GM12864 (cell line): ENCODE data around the gene RNF130.
"Not testable (repeated sequence)": the region's sequence is repeated elsewhere in the genome, so short reads cannot be mapped to it uniquely, and the experiment has no call there.

Experiments used
- DNase-seq: peaks from one replicate; pipeline ENCODE4 v3.0.0-alpha.2; 2011; ENCODE audit warnings: low read depth
- H3K4me3 ChIP-seq: 2 replicates; pipeline ENCODE4 v1.5.1; 2011; ENCODE audit warnings: mild to moderate bottlenecking, low read depth, low read length, control low read depth
- CTCF ChIP-seq: IDR thresholded peaks from 2 replicates; pipeline ENCODE4 v1.5.1; 2011; ENCODE audit warnings: low read depth, mild to moderate bottlenecking, moderate library complexity, low read length, control low read depth, inconsistent platforms; ENCODE audit errors: missing control alignments

RNF130 gene

DNA sequence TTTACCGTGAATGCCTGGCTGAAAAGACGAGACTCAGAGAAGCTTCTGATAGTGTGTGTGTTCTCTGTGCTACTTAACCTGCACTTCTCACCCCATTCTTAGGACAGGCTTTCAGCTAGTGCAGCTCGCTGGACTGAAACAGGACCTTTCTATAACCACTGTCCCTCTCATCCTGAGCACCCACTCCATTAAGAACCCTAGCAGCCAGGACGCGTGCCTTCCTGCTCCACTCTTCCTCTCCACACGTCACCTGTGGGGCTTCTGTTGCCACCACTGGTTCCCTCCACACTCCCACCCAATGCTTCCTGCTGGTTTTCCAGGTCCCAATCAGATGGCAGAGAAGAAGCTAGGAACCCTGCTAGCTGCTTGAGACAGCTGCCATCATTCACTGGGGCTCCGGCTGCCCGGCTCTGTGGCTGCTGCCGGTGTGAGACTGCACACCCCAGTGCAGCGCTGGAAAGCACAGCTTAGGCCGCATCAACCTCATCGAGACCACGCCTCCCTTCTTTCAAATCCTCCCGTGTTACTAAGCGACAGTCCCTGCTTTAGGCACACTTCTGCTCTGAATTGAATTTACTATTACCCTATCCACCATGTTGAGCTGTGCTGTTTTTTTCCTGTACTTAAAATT is 44.0 kb downstream of the RNF130 start:
- H3K4me3 ChIP-seq: no peak overlapping the region
- DNase-seq: no peak
- TF ChIP-seq CTCF: no peak

DNA sequence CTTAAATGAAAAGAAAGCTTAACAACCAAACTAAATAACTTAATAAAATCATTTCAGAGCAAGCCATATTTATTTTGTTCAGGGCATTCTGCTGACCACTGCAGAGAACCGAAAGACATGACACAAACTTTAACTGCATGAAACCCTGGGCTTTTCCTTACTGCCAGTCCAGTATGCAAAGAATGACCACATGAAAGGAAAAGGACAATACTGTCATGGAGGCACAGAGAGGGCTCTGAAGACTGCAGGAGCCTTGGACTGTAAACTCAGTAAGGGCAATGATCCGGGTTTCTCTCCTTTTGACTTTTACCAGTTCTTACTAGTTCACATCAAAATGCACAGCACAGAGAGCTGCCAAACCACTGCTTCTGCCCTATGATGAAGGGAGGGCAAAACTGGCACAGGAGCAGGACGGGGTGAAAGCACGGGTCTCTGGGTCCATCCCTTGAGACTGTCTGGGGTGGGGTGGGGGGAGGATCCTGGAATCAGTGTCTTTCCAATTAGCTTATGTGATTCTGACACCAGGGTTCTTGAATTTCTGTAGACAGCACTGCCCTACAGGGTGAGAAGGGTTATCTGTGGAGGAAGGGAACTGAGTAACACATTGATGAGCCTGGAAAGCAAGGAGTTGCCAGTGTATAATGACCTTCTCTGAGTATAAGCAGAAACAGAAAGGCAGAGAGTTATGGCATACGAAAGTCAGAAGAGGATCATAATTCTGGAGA is 44.7 kb downstream of the RNF130 start:
- no peak overlapping the region for H3K4me3 ChIP-seq
- TF ChIP-seq CTCF: no peak
- DNase-seq: no peak

DNA sequence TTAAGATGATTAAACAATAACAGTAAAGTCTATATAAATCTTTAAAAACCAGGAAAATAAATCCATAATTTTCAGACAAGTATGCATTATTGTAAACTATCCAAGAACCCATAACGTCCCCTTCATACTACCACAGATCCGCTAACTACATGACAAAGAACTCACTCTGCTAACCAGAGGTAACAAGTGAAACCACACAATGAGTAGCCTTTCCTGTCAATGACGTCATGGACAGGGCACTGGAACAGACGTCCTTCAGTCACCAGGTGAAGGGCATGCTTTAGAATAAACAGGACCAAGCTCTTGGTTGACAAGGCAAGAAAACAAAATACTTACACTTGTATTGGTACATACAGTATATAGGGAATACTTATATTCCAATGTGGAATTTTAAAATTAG is 45.2 kb downstream of the RNF130 start:
- no peak overlapping the region for H3K4me3 ChIP-seq
- no peak for DNase-seq
- TF ChIP-seq CTCF: no peak

DNA sequence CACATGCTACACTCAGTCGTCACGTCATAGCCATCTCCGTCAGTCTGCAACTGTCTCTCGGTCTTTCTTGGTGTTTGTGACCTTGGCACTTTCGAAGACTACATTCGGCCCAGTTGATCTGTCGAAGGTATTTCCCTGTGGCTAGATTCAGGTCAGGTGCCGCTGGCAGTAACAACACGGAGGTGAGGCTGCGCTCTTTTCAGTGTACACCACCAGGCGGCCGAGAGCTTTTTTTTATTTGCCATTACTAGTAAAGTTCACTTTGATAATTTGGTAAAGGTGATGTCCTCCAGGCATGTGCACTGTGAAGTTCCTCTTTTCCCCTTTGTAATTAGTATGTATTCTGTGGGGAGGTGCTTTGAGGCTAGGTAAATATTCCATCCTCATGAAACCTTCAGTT is 49.7 kb downstream of the RNF130 start:
- DNase-seq: no peak
- H3K4me3 ChIP-seq: no peak overlapping the region
- TF ChIP-seq CTCF: no peak

GRCh38 chr5:180020176-180020575 is 51.4 kb downstream of the RNF130 start:
- no peak for TF ChIP-seq CTCF
- DNase-seq: no peak
- H3K4me3 ChIP-seq: no peak overlapping the region

- H3K4me3 ChIP-seq: no peak overlapping the region
- no peak for TF ChIP-seq CTCF
- DNase-seq: no peak
Observed at GRCh38 chr5:180018347-180019060, 53.1 kb downstream of the RNF130 start.

DNA sequence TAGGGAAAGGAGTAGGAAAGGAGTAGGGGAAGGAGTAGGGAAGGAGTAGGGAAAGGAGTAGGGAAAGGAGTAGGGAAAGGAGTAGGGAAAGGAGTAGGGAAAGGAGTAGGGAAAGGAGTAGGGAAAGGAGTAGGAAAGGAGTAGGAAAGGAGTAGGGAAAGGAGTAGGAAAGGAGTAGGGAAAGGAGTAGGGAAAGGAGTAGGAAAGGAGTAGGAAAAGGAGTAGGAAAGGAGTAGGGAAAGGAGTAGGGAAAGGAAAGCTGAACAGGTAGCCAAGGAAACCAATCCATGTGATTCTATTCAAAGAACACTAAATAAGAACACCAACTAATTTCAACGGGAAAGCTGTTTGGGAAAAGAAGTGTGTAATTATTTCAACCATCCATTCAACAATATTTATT is 56.0 kb downstream of the RNF130 start:
- DNase-seq, H3K4me3 ChIP-seq: not testable (repeated sequence)
